NCI-H2171 treated with DMSO at 0.1 percent for 48 hours (cell line): ENCODE data around the gene WNT2.
A peak's percentile ranks its signal among the peaks of the same experiment; 100 is the strongest.

Experiments
- DNase-seq: peaks from one replicate; lab custom pipeline; 2025; lab: John Stamatoyannopoulos, UW

Gene WNT2

DNA sequence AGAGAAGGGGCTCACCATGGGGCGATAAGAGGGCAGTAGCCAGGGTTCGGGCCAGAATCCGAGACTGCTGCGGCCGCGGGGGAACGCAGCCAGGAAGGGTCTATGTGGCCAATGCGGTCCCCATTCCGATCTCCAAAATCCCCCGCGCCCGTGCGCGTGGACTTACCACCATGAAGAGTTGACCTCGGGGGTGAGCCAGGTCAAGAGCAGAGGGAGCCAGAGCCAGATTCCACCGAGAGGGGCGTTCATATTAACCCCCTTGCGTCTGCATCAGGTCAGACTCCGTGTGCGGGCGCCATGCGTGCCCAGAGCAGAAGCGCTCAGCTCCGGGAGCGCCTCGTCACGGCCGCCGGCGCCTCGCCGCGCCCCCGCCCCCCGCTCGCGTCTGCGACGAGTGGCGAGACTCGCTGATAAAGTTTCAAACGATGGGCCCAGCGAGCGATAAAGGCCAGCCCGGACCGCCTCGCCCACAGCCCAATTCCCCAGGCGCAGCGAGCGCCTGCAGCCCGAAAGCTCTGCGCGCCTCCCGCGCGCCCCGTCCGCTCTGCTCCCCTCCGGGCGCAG, at the start of gene WNT2:
TSS of gene WNT2 (minus strand) at position 318 of the 564 bp plus-strand sequence. CDS start at position 249, 69 bp downstream.
- DNase-seq: no peak

DNA sequence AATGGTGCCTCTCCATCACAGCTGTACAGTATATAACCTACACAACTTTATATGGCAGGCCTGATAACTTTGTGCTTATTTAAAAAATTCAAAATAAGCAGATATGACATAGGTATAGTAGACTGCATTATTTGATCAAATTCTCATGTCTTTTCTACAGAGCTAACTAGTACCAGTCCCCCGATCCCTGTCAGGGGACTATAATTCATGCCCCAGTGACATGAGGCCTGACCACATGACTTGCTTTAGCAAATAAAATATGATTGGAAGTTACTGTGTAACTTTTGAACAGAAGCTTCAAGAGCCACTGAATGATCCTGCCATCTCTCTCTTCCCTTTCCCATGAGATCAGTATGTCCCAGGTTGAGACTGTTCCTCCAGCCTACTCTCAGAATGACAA, 49.2 kb upstream of the WNT2 start:
- DNase-seq: no peak

DNA sequence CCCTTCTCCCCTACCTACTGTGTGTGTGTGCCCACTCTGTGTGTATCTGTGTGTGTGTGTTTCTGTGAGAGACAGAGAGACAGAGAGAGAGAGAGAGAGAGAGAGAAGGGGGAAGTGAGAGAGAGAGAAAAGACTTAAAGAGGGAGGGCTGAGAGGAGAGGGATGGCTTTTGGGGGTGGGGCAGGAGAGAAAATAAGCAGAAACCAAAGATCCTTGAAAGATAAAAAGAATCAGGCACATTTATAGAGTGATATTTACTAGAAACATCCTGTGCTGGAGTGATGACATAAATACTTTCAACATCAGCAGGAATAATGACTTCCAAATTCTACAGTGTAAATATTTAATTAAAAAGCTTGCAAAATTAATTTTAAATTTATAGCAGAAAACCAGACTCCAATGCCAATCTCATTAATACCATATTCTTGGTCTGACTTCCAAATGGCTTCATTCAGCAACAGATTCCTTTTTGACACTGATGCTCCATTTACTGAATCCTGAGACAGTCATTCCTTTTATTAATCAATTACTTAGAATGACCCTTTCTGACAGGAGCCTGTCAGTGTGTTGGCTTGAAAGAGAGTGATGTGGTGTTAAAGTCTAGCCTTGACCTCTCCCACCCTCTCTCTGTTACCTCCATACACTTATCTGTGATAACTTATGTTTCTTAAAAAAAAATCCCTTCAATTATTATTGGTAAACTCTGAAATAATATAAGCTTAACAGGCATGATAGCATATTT, 41.7 kb upstream of the WNT2 start:
- DNase-seq: no peak

DNA sequence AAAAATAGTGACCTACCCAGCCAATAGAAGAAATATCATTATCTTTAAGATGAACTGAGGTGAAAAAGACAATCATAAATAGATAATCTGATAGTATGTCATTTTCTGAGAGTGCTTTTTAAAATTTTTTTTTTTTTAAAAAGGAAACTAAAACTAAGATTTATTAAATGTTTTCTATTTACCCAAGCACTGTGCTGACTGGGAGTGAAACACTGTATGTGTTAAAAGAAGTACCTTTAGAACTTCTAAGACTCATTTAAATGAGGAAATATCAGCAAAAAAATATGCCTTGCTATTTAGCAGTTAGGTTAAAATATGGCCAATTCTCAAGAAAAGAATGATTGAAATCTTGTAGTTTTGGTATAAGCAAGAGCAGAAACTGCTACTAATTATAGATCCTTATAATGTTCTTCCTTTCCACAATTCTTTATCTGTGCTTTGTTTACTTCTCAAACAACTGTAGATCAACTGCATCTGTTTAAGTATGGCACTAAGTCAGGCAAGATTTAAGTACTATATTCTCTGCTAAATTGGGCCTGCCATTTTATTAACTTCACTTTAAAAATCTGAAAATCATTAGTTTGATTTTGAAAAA, 39.5 kb upstream of the WNT2 start:
- no peak for DNase-seq

DNA sequence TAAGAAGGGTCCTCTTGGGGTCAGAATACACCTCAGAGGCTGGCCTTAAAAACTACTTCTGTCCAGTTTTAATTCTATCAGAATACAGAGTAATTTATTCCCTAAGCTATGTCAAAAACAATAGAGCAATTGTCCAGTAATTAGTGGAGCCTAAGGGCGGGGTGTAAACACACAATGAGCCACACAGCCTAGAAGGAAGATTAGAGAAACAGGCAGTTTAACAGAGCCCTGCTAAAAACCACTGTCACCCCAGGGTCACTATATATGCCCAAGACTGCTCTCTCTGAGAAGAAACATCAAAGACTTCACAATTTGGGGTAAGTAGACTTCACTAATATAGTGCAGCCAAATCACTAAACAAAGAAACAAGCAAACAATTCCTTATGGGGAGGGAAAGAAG, 27.2 kb upstream of the WNT2 start:
- DNase-seq: no peak

DNA sequence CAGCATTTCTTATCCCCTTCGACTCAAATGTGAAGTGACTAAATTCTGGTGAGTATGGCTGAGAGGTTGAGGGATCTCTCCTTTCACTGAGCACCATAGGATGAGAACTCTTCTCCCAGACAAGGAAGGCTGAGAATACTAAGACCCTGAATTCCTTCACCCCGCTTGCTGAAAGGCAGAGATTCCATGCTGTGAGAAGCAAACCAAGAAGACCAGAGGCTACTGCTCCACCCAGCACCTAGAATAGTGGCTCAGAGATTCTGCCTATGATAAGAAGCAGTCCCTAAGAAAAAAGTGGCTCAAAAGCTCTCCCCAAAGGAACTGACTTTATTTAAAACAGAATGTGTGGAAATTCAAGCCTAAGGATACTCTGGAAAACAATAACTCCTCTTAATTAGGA, 26.7 kb upstream of the WNT2 start:
- DNase-seq: no peak

DNA sequence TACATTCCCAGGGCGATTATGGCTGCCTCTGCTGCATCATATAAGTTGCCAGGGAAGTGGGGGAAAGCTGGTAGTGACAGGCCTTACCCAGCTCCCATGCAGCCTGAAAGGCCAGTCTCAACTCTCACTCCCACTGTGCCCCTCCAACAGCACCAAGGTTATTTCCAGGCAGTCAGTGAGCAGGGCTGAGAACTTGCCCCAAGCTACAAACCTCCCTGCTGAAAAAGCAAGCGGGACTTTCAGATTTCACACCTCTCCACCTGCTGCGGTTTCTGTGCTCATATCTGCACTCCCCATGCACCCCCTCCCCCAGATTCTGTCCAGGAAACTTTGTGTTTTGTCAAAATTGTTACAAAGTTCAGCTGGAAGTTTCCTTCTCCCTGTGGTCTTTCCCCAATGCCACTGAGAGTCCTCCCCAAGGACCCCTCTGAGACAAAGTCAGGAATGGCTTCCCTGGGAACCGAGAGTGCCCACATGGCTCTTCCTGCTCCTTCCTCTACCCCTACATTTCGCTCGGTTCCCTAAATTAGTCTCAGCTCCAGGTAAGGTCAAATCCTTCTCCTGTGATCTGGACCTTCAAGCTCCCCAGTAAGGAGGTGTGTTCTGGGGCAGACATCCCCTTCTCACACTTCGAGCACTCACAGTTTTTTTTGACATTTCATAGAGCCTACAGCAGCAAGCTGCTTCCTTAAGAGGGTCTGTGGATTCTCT, 25.3 kb upstream of the WNT2 start:
- no peak for DNase-seq

DNA sequence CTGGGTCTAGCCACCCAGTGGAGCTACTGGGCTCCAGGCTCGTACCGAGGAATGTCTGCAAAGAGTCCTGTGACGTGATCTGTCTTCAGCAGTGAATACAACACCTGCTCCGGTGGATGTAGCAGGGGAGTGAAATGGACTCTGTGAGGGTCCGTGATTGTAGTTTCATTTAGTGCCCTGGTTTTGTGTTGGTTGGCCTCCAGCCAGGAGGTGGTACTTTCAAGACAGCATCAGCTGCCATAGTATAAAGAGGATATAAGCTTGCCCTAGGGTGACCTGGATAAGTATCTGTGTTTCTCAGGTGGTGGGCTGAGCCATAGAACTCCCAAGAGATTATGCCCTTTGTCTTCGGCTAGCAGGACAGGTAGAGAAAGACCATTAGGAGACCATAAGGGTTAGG, 24.6 kb upstream of the WNT2 start:
- DNase-seq: no peak

DNA sequence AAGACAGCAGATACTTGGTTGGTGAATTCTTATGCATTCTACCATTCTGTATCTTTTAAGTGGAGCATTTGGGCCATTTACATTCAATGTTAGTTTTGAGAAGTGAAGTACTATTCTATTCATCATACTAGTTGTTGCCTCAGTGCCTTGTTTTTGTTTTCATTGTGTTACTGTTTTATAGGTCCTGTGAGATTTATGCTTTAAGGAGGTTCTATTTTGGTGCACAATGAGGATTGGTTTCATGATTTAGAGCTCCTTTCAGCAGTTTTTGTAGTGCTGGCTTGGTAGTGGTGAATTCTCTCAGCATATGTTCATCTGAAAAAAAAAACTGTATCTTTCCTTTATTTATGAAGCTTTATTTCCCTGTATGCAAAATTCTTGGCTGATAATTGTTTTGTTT, 23.3 kb upstream of the WNT2 start:
- no peak for DNase-seq

DNA sequence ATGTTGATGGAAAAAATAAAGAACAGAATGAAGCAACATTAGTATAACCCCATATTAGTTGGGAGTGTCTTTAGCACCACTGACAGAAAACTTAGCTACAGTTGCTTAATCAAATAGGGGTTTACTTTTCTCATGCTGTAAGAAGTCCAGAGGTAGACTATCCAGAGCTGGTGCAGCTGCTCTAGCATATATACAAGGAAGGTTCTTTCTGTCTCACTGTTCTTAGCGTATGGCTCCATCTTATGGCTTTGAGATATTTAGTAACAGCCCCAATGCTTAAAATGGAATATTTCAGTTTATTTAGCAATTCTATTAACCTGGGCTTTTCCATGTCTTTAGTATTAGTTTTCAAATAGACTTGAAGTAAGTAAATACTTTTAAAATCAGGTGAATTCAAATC, 15.2 kb upstream of the WNT2 start:
- DNase-seq: no peak

DNA sequence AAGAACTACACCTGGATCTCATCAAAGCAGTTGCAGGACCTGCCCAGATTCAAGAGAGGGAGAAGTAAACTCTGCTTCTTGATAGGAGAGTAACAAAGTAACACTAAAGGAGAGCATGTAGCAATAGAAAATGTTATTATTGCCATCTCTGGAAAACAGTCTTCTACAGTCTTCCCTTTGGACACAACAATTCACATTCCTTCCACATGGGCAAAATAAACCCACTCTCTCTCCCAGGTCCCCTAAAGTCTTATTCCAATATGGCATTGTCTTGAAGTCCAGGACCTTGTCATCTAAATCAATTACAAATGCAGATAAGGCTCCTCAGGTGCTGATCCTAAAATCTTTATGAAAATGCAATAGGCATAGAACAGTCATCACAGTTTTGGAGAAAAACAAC, 10.3 kb upstream of the WNT2 start:
- DNase-seq: no peak

DNA sequence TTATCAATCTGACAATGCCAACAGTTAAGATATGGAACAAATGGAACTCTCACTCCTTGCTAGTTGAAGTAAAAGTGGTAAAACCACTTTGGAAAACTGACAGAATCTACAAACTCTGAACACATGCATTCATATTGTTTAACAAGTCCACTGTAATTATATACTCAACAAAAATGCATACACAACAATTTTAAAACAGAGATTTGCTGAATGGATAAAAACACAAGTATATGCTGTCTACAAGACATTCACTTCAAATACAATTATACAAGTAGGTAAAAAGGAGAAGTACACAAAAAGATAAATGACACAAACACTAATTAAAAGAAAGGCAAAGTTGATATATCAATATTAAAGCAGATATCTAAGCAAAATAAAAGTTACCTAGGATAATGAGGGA, 9.2 kb upstream of the WNT2 start:
- no peak for DNase-seq

DNA sequence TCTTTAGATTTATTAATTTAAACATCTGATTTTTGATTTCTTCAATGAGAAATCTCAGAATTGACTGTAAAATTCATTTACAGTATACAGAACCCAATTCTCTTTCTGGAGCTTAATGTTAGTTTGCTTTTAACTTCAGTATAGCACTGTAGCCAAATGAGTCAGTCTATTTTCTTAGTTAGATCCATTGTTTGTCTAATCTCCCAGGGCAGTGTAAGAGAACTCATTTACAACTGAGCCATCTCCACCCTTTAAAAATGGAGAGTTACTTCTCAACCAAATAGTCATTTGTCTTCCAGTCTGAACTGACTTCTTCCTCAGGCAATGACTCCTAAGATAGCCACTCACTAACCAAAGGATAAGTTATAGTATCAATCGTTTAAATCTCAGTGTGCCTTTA, 3.0 kb upstream of the WNT2 start:
- no peak for DNase-seq

DNA sequence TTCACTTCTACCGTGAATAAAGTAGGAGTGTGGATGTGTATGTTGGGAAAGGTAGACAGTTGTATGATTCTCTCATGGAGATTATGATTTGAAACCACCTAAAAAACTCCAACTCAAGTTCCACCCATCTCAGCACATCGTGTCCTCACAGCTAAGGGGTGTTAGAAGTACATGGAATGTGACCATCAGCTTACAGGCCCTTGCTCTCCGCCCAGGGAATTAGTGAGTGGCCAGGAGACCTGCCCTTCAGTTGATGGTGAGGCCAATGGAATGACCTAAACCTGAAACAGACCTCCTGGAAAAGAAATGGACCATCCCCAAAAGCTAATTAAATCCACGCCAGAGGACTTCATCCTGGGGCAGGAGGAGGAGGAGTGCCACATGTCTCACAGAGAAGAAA, 2.1 kb upstream of the WNT2 start:
- no peak for DNase-seq

DNA sequence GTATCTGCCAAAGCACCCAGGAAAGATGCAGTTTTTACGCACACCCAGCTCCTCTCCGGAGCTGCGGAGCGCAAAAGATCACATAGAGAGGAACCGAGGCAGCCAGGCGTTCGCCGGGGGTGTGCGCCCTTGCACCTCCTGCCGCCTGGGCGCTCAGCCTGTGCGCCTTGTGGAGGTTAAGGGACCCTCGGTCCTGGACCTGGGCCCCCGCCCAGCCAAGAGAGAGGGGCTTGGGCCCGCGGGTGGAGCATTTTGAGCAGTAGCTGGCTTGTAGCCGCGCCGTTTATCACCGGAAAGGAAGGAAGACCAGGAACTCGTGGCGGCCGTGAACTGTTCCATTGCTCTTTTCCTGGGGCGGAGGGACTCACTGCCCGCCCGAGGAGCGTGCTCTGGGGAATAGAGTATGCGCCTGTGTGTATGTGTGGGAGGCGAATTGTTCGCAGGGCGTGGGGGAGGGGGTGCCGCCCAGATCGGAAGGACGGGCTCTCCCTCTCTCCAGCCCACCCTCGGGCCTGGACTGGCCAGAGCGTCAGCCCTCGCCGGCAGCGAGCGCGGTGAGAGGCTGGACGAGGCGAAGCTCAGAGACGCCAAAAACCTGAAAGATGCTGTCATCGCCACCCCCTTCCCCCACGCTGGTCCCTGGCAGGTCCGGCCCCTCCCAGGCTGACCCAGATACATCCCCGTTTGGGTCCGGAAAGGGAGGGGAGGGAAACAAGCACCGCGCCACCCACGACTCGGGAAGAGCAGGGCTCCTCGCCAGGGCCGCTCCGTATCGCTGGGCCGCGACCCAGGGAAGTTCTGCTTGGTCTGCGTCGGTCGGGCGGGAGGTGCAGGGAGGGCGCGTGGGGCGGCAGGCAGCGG, 1.2 kb upstream of the WNT2 start:
- DNase-seq: peak; percentile 13

DNA sequence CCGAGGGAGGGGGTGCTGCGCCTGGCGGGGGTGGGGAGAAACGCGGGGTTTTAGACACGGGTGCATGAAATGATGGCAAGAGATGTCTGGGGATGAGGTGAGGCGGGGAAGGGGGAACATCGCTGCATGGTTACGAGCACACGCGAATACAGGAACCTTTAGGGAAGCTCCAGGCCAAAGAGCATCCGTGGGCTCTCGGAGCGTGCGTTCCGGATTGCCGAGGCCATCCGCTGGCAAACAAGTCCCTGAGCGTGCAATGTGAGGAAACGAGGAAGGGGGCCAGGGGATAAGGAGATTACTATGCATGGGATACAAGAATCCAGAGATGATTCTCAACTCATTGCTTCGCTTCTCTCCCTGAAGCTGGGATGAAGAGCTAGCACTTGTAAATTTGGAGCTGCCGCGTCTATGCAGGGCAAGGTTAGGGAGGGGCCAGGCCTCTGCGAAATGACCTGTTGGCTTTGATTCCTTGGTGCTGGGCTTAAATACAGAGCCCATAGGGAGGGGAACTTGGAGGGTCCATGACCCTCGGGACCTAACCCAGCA, 520 bp upstream of the WNT2 start:
- peak; percentile 31 for DNase-seq

DNA sequence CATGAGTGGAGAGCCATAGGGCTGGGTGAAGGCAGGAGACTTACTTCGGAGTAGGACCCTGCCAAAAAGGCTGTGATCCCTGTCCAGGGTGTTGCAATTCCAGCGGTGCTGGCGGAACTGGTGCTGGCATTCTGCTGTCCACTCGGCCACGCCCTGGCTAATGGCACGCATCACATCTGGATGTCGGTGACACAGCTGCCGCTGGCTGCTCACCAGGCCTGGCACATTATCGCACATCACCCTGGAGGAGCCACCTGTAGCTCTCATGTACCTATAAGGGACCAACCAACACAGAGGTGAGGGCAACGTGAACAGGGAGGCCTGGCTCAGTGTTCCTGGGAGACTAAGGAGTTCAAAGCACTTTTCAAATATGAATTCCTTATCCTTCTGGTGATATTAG, 2.3 kb downstream of the WNT2 start:
- DNase-seq: no peak

DNA sequence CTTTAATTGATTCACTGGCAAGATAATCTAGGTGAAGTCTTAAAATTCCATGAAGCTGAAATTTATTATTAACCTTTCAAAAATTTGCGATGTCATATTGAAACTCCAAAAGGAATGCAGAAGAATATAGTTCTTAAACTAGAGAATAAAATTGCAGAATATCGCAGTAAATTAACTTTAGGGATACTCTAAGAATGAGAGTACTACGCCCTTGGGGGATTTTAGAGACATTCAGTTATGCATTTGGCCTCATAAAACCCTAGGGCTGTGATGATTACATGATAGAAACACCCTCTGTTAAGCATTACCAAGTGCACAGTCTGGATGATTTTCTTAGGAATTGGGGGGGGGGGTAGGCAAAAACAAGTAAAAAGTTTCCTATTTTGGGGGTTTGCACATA, 3.7 kb downstream of the WNT2 start:
- DNase-seq: no peak

DNA sequence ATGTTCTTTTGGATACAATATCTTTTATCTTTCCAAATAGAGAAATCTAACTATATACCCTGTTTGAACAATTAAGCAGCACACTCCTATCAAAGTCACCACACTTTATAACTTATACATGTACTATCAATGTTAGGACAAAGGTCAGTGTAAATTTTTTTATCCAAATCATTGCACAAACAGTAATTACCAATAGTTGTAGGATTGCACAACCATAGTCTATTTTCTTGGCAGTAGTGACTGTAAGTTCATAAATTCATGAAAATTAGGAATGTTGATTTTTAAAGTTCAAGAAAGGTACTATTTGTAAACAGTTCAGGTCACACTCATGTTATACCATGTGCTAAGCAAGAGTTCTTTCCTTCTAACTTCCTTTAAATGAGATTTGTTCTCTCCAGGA, 9.3 kb downstream of the WNT2 start:
- no peak for DNase-seq

DNA sequence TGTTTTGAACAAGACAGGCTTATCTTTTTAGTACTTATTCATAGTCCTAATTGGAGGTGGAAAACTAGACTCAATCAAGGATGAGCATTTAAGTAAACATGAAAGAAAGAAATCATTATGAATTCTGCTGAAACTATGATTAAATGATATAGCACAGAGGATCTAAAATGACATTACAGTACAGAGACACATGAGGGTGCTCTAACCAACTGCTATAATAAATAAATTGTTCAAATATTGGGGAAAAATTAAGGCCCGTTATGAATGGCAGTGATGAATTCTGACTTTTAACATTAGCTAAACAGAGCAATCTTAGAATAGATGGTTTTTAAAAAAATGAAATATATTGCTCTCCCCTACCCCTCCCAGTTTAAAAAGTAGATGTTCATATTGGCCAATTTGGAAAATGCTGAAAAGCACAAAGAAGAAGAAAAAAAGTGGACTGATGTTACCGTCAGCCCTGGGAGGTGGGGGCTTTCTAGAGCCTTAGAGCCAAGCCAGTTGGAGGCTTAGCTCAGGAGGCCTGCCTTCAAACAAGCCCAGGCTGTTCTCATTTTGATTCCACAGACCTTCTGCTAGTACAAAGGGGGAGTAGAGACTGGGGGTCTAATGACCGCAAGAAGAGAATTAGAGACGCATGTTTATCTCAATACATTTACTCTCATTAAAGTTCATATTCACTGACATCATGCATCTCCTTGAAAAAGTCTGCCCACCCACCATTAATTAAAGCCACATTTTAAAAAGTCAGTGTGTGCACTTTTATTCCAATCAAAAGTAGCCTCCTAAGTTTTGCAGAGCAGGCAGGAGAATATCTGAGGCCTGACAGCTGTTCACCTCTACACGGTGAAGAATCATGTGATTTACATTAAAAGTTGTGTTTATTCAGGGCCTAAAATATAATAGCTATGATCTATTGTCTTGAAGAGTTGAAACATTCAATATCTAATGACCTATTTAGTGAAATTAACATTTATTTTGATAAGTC, 10.0 kb downstream of the WNT2 start:
- DNase-seq: no peak

DNA sequence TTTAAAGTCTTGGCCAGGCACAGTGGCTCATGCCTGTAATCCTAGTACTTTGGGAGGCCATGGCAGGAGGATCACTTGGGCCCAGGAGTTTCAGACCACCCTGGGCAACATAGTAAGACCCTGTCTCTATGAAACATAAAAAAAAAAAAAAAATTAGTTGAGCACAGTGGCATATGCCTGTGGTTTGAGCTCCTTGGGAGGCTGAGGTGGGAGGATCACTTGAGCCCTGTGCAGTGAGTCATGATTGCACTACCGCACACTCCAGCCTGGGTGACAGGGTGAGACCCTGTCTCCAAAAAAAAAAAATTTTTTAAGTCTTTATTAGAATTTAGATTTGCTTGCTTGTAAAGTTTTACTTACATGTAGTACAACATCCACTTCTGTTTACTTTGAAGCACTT, 14.0 kb downstream of the WNT2 start:
- DNase-seq: no peak
